NCI-H1048 (cell line): ENCODE data around the gene PTPRC.

Experiments used
- DNase-seq: peaks from one replicate; lab custom pipeline; 2025; lab: John Stamatoyannopoulos, UW

The PTPRC gene

GRCh38 chr1:198647055-198647454, 8.2 kb downstream of the PTPRC start:
- no peak for DNase-seq

DNA sequence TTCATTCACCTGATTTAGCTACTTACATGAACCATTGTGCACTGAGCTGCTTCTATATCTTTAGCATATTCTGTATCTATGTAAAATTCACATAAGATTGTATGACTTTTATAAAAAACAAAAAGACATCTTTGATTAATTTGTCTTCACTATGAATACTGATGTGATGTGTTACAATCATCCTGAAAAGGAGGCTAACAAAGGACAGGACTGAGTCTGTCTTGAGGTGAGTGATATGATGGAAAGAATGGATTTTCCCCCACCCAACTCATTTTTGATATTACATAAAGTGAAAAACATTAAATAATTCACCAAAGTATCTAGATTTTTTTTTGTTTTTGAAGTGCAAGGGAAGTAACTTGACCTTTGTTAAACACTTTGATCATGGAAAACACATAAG, 9.8 kb downstream of the PTPRC start:
- DNase-seq, result no peak

DNA sequence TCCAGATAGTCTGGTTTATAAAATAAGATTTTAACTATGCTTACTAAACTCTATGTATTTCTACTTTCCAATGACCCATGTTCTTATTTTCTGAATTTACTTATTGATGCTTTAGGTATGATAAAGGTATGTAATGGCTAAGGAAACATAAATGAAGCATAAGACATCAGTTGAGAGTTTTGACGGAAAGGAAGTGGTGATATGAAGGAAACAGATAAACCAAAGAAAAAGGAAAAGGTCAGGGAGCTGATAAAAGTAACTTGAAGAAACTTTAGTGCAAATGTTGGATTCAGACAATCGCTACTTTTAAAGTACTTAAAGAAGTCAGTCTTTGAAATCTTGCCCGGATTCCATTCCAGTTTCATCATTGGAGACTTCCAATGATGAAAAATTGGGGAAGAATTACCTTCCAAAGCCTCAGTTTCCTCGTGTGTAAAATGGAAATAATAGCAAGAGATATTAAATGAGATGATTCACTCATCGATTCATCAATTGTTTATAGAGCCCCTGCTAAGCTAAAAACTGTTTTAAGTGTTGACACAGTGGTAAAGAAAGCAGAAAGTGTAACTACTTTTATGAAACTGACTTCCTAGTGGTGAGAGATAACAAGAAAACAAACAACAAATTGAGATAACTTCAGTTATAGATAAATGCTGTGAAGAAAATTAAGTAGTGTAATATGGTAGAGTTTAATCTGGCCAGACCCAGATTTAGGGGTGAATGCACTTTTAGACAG, 10.6 kb downstream of the PTPRC start:
- no peak for DNase-seq

DNA sequence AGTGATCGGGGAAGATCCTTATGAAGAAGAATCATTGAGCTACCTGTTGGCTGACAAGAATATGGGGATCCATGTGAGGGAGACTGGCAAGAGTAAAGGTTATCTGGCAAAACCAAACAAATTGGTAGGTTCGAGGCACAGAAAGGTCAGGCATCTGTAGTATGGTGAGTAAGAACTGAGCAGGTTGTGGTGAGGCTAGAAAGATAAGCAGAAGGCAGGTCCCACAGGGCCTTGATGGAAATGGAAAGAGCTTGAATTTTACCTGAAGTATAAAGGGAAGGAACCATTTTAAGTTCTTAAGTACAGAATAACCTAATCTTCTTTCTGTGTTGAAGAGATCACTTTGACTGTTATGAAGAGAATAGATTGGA, 11.1 kb downstream of the PTPRC start:
- DNase-seq, result no peak

- DNase-seq, result no peak
Measured at GRCh38 chr1:198650506-198650905, 11.7 kb downstream of the PTPRC start.

- DNase-seq, result no peak
Measured at GRCh38 chr1:198651650-198652400, 13.0 kb downstream of the PTPRC start.

DNA sequence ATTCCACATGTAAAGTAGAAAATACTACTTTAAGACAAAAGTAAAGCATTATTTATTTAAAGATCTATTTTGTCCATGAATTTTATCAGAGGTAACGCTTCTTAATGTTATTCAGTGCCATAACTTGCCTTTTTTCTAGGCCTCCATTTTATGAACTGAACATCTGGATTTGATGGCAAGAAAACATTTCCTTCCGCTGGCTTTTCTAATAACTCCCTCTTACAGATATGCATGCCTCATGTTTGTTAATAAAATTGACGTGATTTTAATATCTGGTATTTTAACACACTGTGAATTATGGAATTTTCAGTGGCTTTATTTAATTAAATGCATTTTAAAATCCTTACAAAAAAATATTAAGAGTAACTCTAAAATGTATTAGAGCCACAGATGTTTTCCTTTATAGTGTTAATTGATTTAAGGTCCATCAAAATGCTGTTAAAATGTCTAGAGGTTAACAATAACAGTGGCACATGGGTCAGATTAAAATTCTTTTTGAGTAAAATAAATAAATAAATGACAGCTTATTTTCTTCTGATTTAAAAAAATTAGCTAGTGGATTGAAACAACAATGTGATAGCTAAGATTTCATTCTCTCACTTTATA, 15.1 kb downstream of the PTPRC start:
- no peak for DNase-seq

GRCh38 chr1:198655459-198656121, 16.8 kb downstream of the PTPRC start:
- no peak for DNase-seq

DNA sequence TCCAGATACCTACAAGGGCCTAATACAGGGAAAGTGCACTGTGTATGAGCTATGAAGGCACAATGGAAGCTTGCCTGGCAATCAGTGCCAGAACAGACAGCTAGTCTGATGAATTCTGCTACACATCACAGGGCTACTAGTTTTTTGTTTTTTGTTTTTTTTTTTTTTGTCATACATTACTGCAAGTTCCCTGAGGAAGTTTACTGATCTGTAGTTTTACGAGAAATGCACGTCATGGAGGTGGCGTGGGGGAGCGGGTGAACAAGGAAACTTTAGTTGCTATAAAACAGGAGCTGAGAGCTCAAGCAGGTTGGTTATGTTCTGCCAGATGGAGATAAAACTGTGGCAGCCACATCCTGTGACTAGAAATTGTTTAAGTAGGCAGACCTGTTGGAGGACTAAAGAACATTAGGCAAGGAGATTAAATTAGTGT, 17.7 kb downstream of the PTPRC start:
- no peak for DNase-seq

GRCh38 chr1:198657550-198658064, 18.8 kb downstream of the PTPRC start:
- no peak for DNase-seq

DNA sequence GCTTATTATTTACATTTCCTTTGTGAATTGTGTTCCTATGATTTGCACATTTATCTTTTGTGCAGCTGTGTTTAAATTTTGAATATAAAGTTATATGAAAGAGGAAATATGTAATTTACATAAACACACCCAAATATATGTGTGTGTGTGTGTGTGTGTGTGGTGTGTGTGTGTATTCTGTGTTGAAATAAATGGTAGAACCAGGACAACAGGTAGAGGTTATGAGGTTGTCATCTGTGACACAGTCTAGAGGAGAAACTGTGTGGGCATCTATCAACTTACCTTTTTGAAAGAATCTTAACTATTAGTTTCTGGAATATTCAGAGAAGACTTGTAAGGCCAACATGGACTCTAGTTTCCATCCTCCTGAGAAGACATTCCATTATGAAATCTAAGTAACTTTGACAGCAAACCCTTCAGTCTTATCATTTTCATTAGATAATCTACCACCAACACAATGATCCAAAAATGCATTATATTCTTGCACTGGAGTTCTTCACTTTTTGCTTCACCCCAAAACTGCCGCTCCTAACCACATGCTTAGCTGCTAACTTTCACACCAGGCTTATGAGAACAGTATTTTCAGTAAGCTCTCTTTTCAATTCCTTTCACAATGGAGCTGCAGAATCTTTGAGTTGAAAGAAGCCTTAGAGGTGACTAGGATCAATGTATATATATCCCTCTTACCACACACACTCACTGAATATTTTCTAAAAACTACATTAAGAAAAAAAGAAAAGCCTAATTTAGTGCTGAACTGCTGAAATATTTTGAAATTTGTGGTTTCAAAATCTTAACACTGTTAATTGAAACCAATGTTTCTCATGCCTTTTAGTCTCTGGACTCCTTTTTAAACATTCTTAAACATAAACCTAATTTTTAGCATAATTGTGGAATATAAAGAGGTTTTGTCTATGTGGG, 21.8 kb downstream of the PTPRC start:
- no peak for DNase-seq

DNA sequence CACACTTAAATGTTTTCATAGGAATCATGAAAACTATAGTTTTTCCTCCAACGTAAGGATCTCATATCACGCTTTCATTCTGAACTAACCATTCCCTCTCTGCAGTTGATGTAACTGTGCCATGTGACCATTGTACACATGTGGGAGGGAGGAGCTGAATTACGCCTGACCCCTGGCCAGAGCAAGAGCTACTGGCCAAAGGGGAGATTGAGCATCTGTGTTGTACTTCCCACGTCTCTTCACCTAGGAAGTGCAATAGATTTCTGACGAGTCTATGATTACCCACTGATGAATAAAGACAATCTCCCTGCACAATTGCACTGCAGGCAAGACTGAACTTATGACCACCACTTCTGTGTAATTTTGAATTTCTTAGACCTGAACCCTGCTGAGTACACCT, 24.0 kb downstream of the PTPRC start:
- DNase-seq, result no peak

GRCh38 chr1:198664068-198664788, 25.4 kb downstream of the PTPRC start:
- DNase-seq, result no peak

- DNase-seq, result no peak
Measured at GRCh38 chr1:198667186-198667585, 28.3 kb downstream of the PTPRC start.

GRCh38 chr1:198667807-198668206, 29.0 kb downstream of the PTPRC start:
- DNase-seq, result no peak

DNA sequence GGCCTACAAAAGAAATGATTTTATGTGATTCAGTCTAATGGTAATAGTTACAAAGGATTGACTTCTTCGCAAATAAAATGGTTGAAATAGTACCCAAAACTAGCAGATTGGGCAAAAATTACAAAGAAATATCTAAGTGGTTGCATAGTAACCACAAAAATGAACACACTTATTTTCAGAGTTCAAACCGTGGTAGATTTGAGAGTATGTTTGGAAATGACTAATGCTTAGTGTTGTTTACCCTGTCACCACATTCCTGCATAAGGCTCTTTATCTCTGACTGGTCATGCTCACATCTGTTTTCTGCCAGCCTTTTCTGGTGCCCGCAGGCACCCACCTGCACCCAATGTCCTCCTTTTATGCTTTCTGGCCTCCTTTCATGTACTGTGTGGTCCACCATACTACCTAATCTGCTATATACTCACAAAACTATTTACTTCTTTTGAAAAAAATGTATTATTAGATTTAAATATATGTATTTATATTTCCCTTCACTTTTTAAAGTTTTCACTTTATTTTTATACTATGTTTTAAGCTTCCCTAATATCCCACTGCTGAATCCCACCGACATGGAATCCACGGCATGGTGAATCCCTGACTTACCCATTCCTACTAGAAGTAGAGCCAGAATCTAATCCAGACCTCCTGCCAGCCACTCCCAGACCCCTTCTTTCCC, 30.3 kb downstream of the PTPRC start:
- DNase-seq, result no peak

DNA sequence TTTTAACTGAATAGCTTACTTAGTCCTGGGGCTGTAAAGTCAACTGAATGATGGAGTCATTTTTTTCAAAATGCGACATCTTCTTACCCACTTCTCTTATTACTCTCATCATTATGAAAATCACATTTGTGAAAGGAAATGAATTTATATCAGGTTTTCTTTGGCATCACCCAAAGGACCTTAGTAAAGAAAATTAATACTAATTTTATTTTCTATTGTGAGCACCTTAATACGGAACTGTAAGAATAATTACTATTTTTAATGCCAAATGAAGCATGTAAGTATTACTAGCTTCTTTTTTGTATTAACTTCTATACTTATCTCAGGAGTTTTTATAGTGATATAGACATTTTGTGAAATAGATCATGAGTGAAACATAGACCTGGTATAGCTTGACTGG, 30.9 kb downstream of the PTPRC start:
- DNase-seq, result no peak

- no peak for DNase-seq
Measured at GRCh38 chr1:198671136-198671535, 32.3 kb downstream of the PTPRC start.

GRCh38 chr1:198672124-198672523, 33.3 kb downstream of the PTPRC start:
- DNase-seq, result no peak

DNA sequence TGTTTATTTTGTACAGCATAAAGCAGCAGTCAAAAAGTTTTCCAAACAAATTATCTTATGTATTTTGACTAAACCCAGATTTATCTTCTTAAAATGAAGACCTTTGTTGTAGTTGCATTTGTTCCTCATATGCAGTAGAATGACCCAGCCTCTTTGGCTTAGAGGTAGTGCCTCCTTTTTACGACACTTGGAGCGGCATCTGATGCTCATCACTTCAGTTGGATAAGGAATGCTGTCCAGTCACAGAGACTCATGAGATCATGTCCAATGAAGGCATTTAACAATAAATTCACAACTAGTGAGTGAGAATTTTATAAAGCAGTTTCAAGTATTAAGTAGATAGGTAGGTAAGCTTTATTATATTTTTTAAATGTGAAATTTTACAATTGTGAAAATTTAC, 35.2 kb downstream of the PTPRC start:
- DNase-seq, result no peak
